Brain pericyte (primary cell): ENCODE data around the gene PRKN.

ENCODE experiments used
- DNase-seq: peaks from one replicate; pipeline ENCODE4 v3.0.0-alpha.2; 2012; ENCODE audit warnings: low read depth, low spot score

PRKN gene

DNA sequence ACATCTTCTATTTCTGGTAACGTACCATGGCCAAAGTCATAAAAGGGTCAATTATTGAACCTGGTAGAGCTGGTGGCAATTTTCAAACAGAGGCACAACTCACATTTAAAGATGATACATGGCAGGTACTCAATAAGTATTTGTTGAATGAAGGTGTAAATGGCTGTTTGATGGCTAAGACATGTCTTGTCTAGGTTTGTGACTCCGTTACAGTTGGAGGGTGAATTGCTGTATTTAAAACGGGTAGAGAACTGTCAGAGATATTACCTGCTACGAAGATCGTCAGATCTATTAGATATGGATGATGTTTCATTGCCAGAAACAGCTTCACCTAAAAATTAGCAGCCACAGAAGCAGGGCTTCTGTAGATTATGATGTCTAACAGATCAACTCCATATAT lies 601.9 kb downstream of the PRKN start:
- DNase-seq = no peak

DNA sequence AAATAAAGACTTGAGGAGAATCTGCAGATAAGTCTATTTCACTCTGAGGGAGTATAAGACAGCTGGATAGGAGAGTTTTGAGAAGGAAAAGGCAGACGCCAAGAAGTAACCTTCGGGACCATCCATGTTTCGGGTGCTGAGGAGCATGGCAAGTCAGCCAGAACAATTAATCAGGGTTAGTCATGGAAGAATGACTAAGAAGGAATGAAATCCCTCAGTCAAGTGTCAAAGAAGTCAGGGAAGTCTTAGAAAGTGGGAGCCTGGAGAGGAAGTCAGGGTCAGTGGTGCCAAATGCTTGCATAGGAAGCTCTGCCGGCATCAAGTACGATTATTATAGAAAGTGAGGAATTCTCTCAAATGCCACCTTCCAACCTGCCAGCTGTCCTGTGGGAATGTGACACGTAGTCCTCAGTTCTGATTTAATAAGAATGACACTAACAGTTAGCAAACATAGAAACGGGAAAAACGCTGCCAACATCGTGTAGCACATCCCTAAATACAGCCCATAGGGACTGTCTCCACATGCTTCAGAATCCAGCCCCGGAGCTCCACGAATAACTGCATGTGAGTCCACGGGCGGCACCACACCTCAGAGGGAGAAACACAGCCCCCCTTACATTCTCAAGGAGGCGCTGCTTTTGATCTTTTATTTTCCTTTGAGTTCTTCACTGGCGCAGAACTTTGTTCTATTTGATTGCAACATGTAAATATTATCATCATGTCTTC lies 602.7 kb downstream of the PRKN start:
- no peak for DNase-seq

DNA sequence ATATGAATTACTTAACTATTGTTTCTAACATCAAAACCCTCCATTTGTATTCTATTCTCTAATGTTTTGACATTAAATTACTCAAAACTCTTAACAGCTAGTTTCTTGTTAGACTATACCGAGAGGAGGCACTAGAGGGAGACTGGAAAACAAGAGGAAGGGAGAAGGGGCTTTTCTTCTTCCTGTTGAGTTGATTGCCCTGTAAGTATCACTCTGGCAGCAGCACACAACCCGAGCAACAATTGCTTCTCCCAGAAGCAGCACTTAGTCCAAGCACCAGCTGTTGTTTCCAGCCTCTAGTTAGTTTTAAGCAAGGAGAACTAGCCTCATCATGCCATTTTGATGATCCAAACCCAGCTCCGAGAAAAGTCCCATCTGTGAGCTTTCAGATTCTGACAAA lies 603.8 kb downstream of the PRKN start:
- no peak for DNase-seq

DNA sequence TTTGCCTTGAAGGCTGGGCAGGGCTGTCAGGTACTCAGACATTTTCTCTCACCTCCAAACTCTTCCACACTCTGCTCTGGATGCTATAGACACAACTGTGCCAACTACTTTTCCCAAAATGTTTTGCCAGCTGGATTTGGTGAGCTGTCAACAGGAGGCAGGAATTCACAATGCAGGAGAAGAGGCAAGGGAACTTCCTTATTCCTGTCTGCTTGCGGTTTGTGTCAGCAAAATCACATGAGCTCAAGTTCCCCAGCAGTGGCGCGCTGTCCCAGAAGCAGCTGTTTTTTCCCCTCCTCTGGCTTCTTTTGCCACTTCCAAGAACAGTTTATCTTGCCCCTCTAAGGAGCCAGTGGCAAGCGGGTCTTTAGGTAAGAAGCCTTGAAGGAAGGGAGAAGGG lies 608.2 kb downstream of the PRKN start:
- peak; percentile 25 for DNase-seq

DNA sequence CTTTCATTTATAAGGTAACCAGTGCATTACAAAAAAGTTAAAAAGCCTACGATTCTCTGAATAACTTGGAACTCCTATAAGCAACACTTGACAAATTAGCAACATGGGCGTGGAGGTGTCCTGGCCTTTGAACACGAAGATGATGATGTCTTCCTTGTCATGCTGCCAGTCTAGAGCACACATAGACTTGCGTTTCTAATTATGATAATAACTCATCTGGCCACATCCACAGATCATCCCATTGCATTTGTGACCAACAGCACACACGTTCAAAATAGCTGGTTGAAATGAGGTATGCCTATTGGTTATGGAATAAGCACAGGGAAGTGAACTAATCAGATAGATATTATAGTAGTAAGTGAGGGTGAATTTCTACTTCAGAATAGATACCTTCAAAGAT lies 608.9 kb downstream of the PRKN start:
- DNase-seq = no peak

DNA sequence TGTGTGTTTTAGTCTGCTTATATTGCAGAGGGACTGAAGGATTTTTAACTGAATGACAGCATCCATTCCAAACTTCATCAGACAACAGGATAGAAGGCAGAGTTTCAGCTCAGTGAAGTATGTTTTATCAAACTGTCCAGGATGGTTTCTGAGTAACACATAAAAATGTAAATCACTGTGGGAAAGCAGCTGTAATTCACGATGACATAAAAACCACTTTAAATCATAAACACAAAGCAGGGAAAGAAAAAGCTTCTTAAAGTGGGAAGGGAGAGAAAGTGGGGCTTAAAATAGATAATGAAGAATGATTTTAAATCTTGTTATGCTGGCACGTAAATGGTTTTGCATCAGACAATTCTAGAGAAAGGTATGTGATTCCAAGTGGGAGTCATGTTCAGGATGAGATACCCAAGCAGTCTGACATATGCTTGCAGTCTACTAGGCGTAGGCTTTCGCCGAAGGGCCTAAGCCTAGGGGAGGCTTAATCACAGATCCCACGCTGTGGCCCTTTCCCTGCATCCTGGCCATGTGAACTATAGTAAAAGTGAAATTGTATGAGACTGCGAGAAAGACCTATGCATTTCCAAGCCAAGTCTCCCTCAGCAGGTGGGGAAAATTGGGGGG lies 610.6 kb downstream of the PRKN start:
- no peak for DNase-seq

DNA sequence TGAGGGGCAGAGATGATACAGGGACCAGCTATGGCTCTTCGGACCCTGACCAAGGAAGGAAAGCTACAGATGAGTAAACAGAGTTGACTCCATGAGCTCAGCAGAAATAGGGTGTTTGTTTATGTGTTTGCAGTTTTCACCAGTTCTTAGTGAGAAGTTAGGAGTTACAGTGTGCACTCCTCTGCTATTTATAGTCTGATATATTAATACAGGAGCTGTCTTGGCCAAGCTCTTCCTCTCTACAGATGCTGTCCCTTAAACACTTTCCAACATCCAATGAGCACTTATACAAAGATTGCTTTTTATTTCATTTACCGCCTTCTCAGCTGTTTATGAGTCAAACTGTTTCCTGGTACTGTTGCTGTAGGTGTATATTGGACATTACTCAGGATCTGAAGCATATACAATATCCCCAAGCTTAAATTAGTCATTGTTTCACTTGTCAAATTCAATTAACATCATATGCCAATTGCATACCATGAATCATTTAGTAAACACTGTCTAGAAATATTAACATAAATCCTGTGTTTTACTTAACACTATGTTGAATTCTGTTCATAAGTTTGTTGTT lies 618.0 kb downstream of the PRKN start:
- DNase-seq = no peak

DNA sequence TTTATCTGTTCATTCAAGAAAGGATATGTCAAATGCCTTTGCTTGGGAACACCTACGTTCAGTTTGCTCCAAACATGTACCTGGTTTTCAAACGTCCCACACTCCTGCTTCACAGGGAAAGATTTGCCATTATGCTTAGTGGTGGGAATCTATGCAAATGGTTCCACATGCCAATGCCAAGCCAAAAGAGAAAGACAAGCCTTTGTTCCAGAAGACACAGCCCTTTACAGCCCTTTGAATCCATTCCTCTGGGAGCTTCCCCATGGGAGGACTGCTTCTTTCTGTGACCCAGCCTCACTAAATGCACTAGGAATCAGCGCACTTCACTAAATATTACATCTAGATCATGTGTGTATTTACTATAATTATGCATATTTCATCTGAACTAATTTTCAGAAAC lies 619.5 kb downstream of the PRKN start:
- DNase-seq = no peak

DNA sequence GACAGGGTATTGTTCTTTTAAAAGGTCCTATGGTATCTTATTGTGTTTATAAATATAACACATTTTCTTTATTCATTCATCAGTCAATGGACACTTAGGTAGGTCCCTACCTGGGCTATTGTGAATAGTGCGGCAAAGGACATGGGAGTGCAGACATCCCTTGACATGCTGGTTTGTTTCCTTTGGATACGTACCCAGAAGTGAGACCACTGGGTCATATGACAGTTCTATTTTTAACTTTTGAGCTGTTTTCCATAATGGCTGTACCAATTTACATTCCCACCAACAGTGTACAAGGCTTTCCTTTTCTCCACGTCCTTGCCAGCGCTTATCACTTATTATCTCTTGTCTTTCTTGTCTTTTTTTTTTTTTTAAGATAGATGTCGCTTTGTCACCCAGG lies 627.5 kb downstream of the PRKN start:
- no peak for DNase-seq

DNA sequence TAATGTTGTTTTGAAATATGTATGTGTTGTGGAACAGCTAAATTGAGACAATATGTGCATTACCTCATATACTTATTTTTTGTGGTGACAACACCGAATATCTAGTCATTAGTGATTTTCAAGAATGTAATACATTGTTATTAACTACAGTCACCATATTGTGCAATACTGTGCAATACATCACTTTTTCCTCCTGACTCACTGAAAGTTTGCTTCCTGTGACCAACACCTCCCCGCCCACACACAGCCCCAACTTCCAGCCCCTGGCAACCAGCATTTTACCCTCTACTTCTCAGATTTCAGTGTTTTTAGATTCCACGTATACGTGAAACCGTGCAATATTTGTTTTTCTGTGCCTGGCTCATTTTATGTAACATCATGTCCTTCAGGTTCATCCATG lies 627.9 kb downstream of the PRKN start:
- peak; percentile 13 for DNase-seq

DNA sequence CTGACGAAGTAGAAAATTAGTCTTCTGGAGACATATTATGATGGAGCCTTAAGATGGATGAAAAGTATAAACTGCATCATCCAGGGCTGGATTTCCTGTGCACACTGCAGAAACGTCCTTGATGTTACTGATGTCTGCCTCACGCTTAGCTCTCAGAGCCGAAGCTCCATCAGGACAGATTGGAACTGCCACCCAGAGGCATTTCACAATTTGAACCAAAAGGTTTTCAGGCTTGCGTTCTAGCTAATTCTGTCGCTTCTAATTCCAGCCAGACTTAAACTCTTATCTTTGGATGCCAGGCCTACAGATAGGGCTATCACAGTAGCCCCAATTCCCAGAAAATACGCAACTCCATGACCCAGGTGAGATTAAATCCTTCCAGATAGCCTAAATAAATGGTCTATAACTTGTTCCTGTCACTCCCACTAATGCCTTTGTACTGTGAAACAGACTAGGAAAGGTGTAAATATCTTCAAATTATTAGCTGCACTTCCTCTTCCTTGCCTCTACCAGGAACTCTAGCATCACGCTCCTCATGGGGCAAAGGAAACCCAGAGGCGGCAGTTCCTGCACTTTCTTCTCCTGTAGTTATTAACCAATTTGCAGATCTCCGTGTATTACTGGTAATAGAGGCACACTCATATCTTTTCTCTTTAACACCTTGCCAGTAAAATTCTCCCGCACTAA lies 634.6 kb downstream of the PRKN start:
- no peak for DNase-seq

DNA sequence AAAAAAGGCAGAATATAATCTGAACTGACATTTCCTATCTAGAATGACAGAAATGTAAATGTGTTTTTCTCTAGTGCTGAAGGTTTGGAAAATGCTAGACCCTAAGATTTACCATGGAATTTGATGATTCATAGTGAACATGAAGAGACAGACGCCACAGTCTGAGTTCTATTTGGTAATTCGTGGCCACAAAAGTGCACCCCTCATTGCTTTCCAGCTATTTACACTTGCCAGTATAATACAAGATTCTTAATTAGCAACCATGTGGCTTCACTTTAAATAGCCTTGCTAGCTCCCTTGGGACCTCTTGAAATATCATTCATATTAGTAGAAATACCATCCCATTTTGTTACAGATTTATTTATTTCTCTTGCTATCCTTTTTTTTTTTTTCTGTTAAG lies 636.8 kb downstream of the PRKN start:
- DNase-seq = no peak

DNA sequence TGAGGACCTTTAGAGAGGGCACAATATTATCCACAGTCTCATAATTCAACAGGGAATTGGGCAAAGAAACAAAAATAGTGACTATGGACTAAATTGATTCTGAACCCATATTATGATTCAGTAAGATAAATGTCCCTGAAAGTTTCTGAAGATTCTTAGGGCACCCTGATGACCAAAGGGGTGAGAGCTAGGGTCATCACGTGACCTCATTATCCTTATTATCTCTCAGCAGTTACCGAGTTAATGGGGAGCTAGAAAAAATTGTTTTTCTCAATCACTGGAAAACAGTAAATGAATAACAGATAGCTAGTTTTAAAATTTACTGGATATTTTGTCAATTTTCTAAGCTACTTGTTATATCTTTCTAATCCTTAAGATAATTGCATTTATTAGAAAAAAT lies 639.5 kb downstream of the PRKN start:
- DNase-seq = no peak

DNA sequence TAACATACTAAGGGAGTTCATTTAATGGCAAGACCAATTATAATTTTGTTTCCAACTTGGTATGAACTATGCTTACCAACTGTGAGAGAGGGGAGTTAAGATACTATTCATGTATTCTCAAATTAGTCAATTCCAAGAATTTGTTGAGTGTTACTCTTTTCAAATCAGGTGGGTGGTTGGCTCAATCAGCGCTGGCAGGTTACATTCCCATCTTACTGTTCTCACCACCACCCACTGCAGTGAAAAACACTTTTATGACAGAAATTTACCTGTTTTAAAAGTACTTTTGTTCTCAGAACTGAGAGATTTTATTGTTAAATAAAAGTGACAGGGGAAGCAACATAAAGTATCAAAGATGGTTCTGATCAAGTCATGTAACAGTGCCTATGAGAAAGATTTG lies 642.0 kb downstream of the PRKN start:
- no peak for DNase-seq

DNA sequence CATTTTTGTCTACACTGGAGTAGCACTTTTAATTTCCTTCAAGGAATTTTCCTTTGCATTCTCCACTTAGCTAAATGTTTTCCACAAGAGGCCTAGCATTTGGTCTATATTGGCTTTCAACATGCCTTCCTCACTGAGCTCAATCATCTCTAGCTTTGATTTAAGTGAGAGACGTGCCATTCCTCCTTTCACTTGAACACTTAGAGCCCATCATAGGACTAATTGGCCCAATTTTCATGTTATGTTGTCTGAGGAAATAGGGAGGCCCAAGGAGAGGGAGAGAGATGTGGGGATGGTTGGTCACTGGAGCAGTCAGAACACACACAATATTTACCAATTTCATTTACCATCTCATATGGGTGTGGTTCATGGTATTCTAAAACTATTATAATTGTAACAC lies 645.0 kb downstream of the PRKN start:
- no peak for DNase-seq

DNA sequence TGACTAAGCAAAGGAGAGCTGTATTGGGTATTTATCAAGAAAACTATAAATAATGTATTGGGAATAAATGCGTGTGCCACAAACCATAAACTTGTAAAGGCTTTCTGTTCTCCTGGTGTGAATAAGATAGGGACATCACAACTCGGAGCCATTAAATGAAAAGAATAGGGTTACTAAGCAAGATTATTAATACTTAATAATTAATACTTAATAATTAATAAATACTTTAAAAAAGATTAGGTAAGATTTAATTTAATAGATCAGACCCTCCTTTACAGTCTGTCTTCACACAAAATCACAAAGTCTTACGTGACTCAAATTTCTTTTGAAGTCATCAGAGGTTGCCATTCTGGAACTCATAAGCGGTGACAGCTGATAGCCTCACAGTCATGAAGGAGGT lies 648.9 kb downstream of the PRKN start:
- no peak for DNase-seq

DNA sequence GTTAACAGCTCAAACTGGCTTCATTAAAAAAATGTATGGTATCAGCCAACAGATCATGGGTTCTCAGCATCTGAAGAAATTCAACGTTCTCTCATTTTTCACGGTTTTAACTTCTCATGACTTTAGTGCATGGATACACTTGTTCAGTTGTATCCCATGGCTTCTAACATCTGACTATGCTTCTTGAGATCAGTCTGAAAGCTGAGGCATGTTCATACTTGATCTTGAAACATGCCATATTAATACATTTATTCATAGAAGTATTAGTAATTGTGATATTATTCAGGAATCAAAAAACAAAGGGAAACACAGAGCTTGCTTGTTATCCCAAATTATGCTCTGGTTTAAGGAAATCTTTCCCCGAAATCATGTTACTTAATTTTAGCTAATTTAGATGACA lies 649.4 kb downstream of the PRKN start:
- no peak for DNase-seq

DNA sequence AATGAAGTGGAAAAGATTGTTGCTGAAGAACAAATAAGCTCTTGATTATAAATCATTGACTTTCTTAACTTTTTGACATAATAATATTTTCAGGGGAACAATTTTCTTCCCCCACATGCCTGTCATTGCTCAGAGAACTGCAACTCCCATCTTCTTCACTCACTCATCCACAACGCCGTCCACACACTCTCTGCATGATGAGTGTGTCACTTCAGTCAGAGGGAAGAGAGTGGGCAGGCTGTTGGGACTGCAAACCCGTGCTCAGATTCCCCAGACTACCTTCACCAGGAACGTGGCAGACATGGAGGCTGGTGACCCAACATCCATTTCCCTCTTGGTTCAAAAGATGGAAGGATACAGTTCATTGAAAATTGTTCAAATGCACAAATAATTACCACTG lies 650.8 kb downstream of the PRKN start:
- DNase-seq = no peak

DNA sequence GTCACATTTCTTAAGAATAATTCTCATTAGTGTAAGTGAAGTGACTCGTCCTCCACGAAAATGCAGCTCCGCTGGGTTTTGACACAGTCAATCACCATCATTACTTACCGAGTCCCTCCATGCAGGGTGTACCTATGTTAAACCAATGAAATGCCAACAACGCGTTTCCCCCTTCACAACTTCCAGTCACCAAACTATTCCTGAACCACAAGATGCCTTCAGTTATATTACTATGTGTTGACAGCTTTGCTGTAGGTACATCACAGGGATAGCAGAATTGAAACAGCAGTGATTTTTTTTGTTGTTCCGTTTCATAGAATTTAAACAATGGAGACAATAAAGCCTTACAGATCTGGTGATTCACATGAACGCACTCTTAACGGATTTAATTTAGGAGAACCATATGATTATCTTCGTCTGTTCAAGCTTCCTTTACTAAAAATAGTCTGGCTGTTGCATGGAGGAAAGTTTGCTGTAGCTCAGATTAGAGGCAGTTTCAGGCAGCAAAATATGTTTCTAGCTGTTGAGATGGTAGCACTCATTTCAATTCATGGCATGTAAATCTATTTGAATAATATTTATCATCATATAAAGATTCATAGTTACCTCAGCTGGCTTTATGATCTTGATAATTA lies 652.8 kb downstream of the PRKN start:
- no peak for DNase-seq

DNA sequence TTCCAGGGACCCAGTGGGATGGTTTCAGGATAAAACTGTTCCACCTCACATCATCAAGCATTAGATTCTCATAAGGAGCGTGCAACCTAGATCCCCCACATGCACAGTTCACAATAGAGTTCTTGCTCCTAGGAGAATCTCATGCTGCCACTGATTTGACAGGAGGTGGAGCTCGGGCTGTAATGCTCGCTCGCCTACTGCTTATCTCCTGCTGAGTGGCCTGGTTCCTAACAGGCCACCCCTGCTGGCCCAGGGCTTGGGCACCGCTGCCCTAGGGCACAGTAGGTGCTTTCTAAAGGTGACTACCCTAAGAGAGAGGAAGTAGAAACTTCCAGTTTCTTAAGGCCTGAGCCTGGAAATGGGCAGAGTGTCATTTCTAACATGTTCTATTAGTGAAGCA lies 656.9 kb downstream of the PRKN start:
- DNase-seq = no peak

DNA sequence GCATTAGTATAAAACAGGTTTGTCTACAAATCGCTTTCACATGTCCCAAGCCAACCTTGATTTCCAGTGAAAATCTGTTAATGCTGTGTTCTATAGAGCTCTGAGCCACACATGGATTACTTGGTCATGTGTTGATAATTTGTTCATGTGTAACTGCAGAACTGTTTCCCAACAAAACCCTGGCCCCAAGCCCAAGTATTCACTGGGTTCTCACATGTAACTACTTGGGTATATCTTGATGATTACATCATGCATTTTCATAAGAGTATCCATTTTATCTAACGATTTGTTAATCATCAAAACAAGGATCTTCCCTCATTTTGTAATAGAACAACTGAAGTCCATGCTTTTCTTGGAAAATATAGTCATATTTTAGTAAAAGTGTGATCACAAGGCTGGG lies 657.6 kb downstream of the PRKN start:
- DNase-seq = no peak

DNA sequence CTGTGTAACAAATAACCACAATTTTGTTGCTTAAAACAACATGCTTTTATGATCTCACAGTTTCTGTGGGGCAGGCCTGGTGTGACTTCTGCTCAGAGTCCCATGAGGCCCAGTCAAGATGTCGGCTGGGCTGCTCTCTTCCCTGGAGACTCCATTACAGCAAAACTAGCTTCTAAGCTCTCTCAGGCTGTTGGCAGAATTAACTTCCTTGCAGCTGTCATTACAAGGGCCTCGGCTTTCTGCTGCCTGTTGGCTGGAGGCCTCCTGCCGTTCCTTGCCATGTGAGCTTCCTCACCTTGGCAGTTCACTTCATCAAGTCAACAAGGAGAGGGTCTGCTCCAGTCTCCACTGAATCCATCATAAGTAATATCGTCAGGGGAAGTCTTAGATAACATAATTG lies 659.2 kb downstream of the PRKN start:
- DNase-seq = no peak
